GM12891 (cell line): ENCODE data around the gene SOWAHC.

Experiments used
- DNase-seq: peaks from one replicate; pipeline ENCODE4 v3.0.0; 2011; ENCODE audit warnings: low spot score; ENCODE audit not compliant: insufficient read length
- FAIRE-seq: peaks from 2 replicates; lab custom pipeline; 2011; peaks lifted over from hg19 to GRCh38; lab: Jason Lieb, UNC
- PAX5 ChIP-seq: IDR thresholded peaks from 2 replicates; pipeline ENCODE4 v1.6.1; 2011; ENCODE audit warnings: low read length, moderate library complexity, mild to moderate bottlenecking; ENCODE audit not compliant: insufficient read depth, severe bottlenecking
- POLR2A ChIP-seq: IDR thresholded peaks from 2 replicates; pipeline ENCODE4 v1.6.1; 2011; ENCODE audit warnings: low read depth, low read length, control low read depth
- POLR2AphosphoS5 ChIP-seq: IDR thresholded peaks from 2 replicates; pipeline ENCODE4 v1.6.1; 2011; ENCODE audit warnings: low read depth, low read length, control low read depth
- POU2F2 ChIP-seq: IDR thresholded peaks from 2 replicates; pipeline ENCODE4 v1.6.1; 2011; ENCODE audit warnings: low read depth, mild to moderate bottlenecking, control low read depth, low read length, moderate library complexity
- SPI1 ChIP-seq: IDR thresholded peaks from 2 replicates; pipeline ENCODE4 v1.6.1; 2011; ENCODE audit warnings: low read depth, low read length, control low read depth
- TAF1 ChIP-seq: IDR thresholded peaks from 2 replicates; pipeline ENCODE4 v1.6.1; 2011; ENCODE audit warnings: low read depth, low read length, control low read depth

SOWAHC gene

DNA sequence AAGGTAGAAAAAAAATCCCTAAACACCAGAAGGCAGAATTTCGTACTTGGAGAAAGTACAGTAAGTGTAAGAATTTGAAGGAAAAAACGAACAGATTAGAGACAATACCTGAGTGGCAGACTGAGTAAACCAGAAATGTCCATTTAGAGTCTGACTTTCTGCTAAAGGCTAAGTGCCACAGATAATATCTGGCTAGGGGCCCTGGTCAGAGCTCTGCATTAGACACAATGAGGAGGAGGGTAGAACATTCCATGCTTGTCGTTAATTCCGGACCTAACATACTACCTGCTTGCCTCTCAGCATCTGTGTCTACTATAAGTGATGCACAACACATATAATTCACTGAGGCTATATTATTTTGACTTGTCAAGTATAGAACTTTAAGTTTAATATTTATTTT is 18.5 kb upstream of the SOWAHC start:
- TF ChIP-seq PAX5 (no peak), POLR2AphosphoS5 (no peak), POLR2A (no peak), TAF1 (no peak), SPI1 (no peak), POU2F2 (no peak)
- FAIRE-seq (no peak), DNase-seq (no peak)

DNA sequence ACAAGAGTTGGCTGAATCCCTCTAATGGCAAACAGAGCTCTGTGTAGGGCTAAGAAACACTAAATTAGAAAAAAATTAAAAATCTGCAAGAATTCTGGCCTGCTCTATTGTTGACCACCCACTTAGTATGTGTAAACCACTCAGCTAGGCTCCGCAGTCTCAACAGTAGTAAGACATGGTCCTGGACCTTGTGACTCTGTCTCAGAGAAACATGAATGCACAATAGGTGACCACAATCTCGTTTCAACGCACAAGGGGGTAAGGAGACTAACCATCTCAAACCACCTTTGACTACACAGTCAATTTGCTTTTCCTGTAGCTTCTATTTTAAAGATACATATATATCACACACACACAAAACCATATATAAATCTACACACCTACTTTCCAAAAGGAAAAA is 16.9 kb upstream of the SOWAHC start:
- FAIRE-seq (no peak), DNase-seq (no peak)
- TF ChIP-seq POLR2A (no peak), SPI1 (no peak), TAF1 (no peak)

DNA sequence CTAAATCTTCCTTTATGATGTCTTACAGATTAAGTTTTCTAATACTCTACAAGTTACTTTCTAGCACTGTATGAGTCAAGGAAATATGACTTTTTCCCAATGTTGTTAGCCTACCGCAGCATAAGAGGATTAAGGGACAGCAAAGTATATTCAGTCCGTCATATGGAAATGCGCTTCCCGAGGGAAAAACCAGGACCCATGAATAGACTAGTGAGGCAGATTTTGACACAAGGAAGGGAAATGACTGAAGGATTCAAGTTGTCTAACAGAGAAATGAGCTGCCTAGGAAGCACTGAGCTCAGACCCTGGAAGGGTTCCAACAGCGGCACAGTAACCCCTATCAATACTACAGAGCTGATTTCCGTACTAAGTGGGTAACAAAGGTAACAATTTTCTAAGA is 12.4 kb upstream of the SOWAHC start:
- no peak for FAIRE-seq
- no peak for TF ChIP-seq PAX5
- TF ChIP-seq TAF1, result no peak
- no peak for TF ChIP-seq POLR2A
- no peak for TF ChIP-seq POLR2AphosphoS5
- no peak for TF ChIP-seq POU2F2
- TF ChIP-seq SPI1, result no peak
- DNase-seq, result no peak

DNA sequence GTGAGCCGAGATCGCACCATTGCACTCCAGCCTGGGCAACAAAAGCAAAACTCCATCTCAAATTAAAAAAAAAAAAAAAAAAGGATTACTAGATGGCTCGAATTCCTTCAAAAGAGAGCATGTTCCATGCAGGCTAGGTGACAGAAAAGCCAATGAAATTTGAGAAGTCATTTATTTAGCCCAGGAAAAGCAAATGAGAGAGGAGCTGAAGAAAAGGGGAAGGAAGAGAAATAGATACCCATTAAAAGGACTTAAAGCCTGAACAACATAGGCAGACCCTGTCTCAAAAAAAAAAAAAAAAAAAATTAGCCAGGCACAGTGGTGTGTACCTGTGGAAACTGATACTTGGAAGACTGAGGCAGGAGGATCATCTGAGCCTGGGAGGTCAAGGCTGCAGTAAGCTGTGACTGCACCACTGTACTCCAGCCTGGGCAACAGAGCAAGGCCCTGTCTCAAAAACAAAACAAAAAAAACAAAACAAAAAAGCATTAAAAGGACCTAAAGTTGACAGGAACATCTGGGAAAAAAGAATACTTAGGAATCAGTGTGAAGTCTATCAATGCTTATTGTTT is 11.5 kb upstream of the SOWAHC start:
- DNase-seq (no peak), FAIRE-seq (no peak)
- no peak for TF ChIP-seq SPI1
- TF ChIP-seq POU2F2, result no peak
- no peak for TF ChIP-seq POLR2AphosphoS5
- TF ChIP-seq PAX5, result no peak
- no peak for TF ChIP-seq TAF1
- no peak for TF ChIP-seq POLR2A

DNA sequence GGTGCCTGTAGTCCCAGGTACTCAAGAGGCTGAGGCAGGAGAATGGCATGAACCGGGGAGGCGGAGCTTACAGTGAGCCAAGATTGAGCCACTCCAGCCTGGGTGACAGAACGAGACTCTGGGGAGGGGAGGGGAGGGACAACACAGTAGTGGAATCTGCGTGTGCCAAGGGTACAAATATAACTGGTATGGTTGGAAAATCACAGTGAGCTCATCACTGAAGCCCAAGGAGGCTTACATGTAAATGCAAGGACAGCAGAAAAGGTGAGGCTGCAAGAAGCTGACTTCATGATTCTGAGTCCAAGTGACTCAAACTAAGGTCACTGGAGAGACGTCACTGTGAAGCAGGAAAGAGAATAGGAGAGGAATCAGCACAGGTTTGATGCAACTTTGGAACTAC is 9.6 kb upstream of the SOWAHC start:
- TF ChIP-seq TAF1 (no peak), POLR2A (no peak), PAX5 (no peak), POU2F2 (no peak), POLR2AphosphoS5 (no peak)
- FAIRE-seq (no peak), DNase-seq (no peak)

DNA sequence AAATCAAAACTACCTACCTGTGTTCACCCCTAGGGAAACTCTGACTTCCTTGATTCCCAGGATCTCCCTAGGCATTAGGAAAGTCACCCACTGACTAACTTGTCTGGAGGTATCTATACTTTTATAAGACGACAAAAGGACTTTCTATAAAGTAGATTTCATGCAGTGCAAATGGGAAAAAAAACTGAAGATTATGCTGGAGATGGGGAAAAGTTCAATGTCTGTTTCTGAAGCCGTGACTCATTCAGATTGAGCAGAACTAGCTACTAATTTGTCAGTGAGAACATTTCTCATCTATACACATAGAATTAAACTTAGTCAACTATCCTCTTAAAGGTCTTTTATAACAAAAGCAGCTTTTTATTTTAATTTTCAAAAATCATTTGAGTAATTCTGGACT is 6.4 kb upstream of the SOWAHC start:
- TF ChIP-seq PAX5, result no peak
- no peak for TF ChIP-seq SPI1
- no peak for TF ChIP-seq POLR2AphosphoS5
- TF ChIP-seq POLR2A, result no peak
- TF ChIP-seq POU2F2, result no peak
- no peak for TF ChIP-seq TAF1
- FAIRE-seq (no peak), DNase-seq (no peak)

DNA sequence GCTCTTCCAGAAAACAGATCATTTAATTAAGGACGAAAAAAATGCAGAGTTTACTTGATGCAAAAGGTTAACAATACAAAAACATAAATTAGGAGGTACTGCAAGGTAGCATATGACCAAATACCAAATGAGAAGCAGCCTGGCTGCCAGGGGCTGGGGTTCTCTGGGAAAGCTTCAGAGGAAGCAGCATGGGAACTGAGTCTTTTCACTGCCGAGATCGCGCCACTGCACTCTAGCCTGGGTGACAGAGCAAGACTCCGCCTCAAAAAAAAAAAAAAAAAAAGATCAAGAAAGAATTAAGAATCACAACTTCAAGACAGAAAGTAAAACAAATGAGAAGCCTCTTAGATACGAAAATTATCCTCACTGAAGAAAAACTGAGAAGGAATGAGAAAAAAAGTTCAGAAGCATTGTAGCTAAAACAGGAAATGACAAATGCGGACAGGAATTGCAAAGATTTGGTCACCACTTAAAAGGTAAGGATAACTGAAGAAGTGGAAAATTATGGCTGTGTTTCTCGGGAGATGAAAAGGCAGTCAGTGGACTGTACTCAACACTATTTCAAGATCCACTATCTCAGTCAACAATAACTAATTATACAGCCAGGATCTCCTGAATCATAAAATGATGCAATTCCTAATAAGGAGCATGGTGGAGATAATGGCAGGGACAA is 4.7 kb upstream of the SOWAHC start:
- no peak for TF ChIP-seq POLR2AphosphoS5
- no peak for DNase-seq
- no peak for FAIRE-seq

DNA sequence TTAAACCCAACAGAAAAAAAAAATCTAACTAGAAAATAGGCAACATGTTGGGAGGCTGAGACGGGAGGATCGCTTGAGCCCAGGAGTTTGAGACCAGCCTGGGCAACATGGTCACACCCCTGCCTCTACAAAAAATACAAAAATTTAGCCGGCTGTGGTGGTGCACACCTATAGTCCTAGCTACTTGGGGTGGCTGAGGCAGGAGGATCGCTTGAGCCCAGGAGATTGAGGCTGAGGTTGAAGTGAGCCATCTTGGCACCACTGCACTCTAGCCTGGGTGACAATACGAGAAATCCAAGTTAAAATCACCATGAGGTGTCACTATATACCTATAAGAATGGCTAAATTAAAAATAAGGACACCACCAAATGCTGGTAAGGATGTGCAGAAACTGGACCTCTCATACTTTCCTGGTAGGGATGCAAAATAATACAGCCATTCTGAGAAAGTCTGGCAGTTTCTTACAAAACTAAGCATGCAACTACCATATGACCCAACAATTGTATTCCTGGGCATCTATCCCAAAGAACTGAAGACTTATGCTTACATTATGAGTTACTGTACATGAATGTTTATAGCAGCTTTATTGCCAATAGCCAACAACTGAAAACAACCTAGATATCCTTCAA is 2.6 kb upstream of the SOWAHC start:
- DNase-seq (no peak), FAIRE-seq (no peak)
- TF ChIP-seq POU2F2 (no peak), SPI1 (no peak), POLR2A (no peak), PAX5 (no peak), TAF1 (no peak), POLR2AphosphoS5 (no peak)

DNA sequence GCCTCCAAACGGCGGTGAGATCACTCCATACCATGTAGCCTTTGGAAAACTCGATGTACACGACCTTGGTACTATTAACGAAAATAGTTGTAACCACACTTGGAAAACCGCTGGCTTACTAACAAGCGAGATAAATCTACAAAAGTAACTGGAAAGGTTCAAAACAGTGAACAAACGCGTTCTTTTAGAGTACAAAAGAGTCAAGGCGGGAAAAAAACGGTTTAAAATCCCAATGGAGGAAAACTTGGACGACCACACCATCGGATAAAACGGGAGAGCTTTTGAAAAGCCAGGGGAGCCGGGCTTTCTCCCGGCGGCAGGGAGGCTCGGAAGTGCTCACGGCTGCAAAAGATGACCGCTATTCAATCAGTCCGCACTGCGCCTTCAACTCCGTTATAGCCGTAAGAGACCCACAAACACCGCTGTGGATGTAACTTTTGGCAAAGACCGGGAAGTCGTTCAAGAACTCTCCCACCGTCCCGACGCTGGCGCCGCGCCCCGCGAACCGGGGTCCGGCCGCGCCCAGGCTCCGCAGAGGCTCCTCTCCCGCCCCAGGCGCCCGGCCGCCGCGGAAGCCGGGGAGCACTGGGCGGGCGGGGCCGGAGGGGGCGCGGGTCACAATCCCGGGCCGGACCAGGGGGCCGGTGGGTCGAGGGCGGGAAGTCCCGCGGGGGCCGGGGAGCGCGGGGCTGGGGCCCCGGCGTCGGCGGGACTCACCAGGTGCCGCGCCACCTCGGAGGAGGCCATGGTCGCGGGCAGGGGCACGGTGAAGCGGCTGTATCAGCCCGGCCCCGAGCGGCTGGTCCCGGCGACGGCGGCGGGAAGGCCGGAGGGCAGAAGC is 863 bp upstream of the SOWAHC start:
- no peak for DNase-seq
- no peak for FAIRE-seq
- TF ChIP-seq POLR2A, result no peak
- TF ChIP-seq PAX5, result no peak
- no peak for TF ChIP-seq SPI1
- TF ChIP-seq POLR2AphosphoS5, result no peak
